ENCODE data around the gene KCNAB2. TPM values are rescaled to one million over a fixed set of nuclear protein-coding genes. Genes with fewer than 3 reads are reported as not detected.

Gene KCNAB2
- polyA plus RNA-seq, 1 of the 3 experiments (the other 2 are of a cell fraction) = 7.6 TPM

DNA sequence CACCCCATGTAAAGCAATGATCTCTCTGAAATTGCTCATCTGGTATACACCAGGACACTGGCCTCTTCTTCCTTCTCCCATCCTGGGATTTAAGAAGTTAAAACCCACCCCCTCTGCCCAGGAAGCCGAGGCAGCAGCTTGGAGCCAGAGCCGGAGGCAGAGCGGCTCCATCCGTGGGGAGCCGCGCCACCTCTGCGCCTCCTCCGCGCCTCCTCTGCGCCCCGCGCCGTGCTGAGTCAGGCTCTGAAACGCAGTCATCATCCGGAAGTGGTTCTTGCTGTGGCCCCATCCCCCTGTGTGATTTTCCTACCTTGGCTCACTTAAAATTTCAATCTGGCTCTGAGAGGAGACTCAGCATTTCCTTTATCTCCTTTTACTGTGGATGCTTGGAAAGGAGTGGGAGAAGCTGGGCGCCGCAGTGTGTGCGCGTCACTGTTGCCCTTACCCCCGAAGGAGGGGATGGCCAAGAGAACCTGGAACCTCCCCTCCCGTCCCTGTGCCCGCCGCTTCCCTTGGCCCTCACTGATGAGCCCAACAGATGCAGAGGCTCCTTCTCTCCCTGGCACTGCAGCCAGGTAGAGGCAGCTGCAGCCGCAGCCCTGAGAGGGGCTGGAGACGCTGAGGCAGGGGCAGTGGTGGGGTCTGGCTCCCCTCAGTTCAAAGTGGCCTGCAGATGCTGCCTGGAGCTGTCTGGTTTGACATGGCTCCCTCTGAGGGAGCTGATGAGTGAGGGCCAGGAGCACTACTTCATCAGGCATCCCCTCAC is 38.2 kb upstream of the KCNAB2 start:
- Histone ChIP-seq H3F3A (replicated peaks; ENCODE audit: insufficient read depth) (no peaks in the 10 kb centered on the region), H3K9ac (no peak overlapping the region), H3K4me2 (no peak overlapping the region), H3K4me3 (ENCODE audit: low read depth in 2 of 2, low read length in 1 of 2) (no peak overlapping the region), H4K20me1 (ENCODE audit: insufficient read depth) (no peaks in the 10 kb centered on the region), H3K36me3 (replicated peaks in 1 of 2; ENCODE audit: control insufficient read depth in 1 of 2, insufficient read depth in 2 of 2, low read length in 1 of 2) (no peaks in the 10 kb centered on the region), H3K27ac (ENCODE audit: low read depth in 2 of 2, low read length in 1 of 2) (no peak overlapping the region), H3K79me2 (ENCODE audit: insufficient read depth) (no peaks in the 10 kb centered on the region), H3K9me3 (no peaks in the 10 kb centered on the region), H3K27me3 (ENCODE audit: insufficient read depth) (no peaks in the 10 kb centered on the region), H3K4me1 (ENCODE audit: control insufficient read depth in 1 of 2, insufficient read depth in 2 of 2, low read depth in 1 of 2, low read length in 1 of 2) (peaks cover 0 to 8% of the 10 kb centered on the region in 2 experiments; a peak in 1 of 4 replicates), H2AFZ (ENCODE audit: low read depth) (no peak overlapping the region), H3K9me2 (no peaks in the 10 kb centered on the region)
- ChIA-PET CTCF (interaction anchor here (0.8 to 1.1 kb wide), 3 partner anchors 32 to 239 kb away, joined by 3 to 4 read pairs (median 4); no protein-coding TSS in a partner anchor), POLR2A (no interaction called here)
- DNase-seq = no peak
- WGBS (ENCODE audit: low lambda C conversion rate) = 85% methylated on average over 22 of the region's 25 CpGs
- TF ChIP-seq USF2 (IDR thresholded peaks at IDR 0.05; ENCODE audit: borderline replicate concordance, low read depth, low read length) (no peak), RXRA (IDR thresholded peaks at IDR 0.05; ENCODE audit: borderline replicate concordance, low read depth) (no peak)

DNA sequence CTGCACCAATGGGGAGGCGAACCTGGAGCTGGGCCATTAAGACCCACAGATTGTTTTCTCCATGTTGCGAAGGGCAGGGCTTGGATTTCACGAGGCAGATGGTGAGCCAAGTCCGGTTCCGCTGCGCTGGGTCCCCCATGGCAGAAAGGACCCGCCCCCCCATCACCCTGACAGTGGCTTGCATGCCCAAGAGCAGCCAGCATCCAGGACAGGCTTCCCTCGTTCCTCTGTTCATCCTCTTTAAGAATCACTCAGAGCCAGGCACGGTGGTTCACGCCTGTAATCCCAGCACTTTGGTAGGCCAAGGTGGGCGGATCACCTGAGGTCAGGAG is 37.6 kb upstream of the KCNAB2 start:
- ChIA-PET CTCF (interaction anchor here (0.8 to 1.1 kb wide), 3 partner anchors 33 to 238 kb away, joined by 3 to 4 read pairs (median 4); no protein-coding TSS in a partner anchor), POLR2A (no interaction called here)
- no peaks in the 10 kb centered on the region for H3K27me3 ChIP-seq (ENCODE audit: insufficient read depth)
- H3K4me2 ChIP-seq = no peak overlapping the region
- H4K20me1 ChIP-seq (ENCODE audit: insufficient read depth) = no peaks in the 10 kb centered on the region
- H3K36me3 ChIP-seq (replicated peaks in 1 of 2; ENCODE audit: control insufficient read depth in 1 of 2, insufficient read depth in 2 of 2, low read length in 1 of 2) = no peaks in the 10 kb centered on the region
- no peak for TF ChIP-seq SMC3 (IDR thresholded peaks at IDR 0.05; ENCODE audit: low read depth, low read length)
- no peak for TF ChIP-seq MEF2A (IDR thresholded peaks at IDR 0.05; ENCODE audit: borderline replicate concordance, low read depth)
- TF ChIP-seq TEAD4 (IDR thresholded peaks at IDR 0.05; ENCODE audit: borderline replicate concordance, insufficient read depth) = no peak
- TF ChIP-seq MXI1 (IDR thresholded peaks at IDR 0.05; ENCODE audit: low read depth, low read length) = no peak
- TF ChIP-seq, protein P1, sequence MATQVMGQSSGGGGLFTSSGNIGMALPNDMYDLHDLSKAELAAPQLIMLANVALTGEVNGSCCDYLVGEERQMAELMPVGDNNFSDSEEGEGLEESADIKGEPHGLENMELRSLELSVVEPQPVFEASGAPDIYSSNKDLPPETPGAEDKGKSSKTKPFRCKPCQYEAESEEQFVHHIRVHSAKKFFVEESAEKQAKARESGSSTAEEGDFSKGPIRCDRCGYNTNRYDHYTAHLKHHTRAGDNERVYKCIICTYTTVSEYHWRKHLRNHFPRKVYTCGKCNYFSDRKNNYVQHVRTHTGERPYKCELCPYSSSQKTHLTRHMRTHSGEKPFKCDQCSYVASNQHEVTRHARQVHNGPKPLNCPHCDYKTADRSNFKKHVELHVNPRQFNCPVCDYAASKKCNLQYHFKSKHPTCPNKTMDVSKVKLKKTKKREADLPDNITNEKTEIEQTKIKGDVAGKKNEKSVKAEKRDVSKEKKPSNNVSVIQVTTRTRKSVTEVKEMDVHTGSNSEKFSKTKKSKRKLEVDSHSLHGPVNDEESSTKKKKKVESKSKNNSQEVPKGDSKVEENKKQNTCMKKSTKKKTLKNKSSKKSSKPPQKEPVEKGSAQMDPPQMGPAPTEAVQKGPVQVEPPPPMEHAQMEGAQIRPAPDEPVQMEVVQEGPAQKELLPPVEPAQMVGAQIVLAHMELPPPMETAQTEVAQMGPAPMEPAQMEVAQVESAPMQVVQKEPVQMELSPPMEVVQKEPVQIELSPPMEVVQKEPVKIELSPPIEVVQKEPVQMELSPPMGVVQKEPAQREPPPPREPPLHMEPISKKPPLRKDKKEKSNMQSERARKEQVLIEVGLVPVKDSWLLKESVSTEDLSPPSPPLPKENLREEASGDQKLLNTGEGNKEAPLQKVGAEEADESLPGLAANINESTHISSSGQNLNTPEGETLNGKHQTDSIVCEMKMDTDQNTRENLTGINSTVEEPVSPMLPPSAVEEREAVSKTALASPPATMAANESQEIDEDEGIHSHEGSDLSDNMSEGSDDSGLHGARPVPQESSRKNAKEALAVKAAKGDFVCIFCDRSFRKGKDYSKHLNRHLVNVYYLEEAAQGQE (IDR thresholded peaks at IDR 0.05; ENCODE audit: low read depth, low read length) = no peak
- no peak for TF ChIP-seq NFIC (IDR thresholded peaks at IDR 0.05; ENCODE audit: borderline replicate concordance)
- TF ChIP-seq RXRA (IDR thresholded peaks at IDR 0.05; ENCODE audit: borderline replicate concordance, low read depth) = no peak
- no peak for TF ChIP-seq EP300 (IDR thresholded peaks at IDR 0.05; ENCODE audit: borderline replicate concordance in 1 of 2, low read depth in 1 of 2, low read length in 1 of 2)
- no peak for TF ChIP-seq CHD2 (IDR thresholded peaks at IDR 0.05; ENCODE audit: low read length, partially characterized antibody)
- TF ChIP-seq USF1 (IDR thresholded peaks at IDR 0.05; ENCODE audit: borderline replicate concordance, low read depth) = no peak
- H2AFZ ChIP-seq (ENCODE audit: low read depth) = no peak overlapping the region
- peaks cover 0 to 2% of the 10 kb centered on the region in 2 experiments; a peak in 1 of 4 replicates for H3K4me1 ChIP-seq (ENCODE audit: control insufficient read depth in 1 of 2, insufficient read depth in 2 of 2, low read depth in 1 of 2, low read length in 1 of 2)
- 96% methylated on average over 5 of the region's 11 CpGs for whole genome bisulfite sequencing (ENCODE audit: low lambda C conversion rate)
- no peak overlapping the region for H3K27ac ChIP-seq (ENCODE audit: low read depth in 2 of 2, low read length in 1 of 2)
- no peak overlapping the region for H3K9ac ChIP-seq
- DNase-seq = no peak
- H3K9me2 ChIP-seq = no peaks in the 10 kb centered on the region
- no peaks in the 10 kb centered on the region for H3F3A ChIP-seq (replicated peaks; ENCODE audit: insufficient read depth)
- H3K9me3 ChIP-seq = no peaks in the 10 kb centered on the region
- no peak overlapping the region for H3K4me3 ChIP-seq (ENCODE audit: low read depth in 2 of 2, low read length in 1 of 2)
- H3K79me2 ChIP-seq (ENCODE audit: insufficient read depth) = no peaks in the 10 kb centered on the region
